ENCODE measurements around the gene TACR3.

DNA sequence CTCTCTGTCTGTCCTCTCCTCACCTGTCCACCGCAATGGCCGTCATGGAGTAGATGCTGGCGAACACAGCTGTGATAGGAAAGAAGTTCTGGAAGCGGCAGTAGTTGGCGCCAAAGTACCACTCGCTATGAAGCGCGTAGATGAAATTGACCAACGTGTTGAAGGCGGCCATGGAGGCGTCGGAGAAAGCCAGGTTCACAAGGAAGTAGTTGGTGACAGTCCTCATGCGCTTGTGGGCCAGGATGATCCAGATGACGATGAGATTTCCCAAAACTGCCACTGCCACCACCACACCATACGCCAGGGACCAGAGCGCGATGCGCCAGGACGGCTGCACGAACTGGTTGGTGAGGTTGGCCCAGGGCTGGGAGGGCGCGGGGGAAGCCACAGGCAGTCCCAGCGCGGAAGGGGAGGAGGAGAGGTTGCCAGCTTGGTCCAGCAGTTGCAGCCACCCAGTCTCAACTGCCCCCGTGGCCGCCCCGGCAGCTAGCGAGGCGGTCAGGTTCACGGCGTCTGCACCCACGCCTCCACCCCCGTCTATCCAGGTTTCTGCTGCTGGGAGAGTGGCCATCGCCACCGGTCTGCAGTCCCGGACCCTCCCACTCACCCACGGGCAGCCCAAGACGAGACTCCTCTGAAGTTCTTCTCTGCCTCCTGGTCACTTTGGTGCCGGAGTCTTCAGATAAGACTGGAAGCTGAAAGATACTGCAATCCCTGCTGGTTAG is 518 bp downstream of the TACR3 start:
- TF ChIP-seq, protein P1, sequence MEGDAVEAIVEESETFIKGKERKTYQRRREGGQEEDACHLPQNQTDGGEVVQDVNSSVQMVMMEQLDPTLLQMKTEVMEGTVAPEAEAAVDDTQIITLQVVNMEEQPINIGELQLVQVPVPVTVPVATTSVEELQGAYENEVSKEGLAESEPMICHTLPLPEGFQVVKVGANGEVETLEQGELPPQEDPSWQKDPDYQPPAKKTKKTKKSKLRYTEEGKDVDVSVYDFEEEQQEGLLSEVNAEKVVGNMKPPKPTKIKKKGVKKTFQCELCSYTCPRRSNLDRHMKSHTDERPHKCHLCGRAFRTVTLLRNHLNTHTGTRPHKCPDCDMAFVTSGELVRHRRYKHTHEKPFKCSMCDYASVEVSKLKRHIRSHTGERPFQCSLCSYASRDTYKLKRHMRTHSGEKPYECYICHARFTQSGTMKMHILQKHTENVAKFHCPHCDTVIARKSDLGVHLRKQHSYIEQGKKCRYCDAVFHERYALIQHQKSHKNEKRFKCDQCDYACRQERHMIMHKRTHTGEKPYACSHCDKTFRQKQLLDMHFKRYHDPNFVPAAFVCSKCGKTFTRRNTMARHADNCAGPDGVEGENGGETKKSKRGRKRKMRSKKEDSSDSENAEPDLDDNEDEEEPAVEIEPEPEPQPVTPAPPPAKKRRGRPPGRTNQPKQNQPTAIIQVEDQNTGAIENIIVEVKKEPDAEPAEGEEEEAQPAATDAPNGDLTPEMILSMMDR (conservative IDR thresholded peaks at IDR 0.05 in 1 of 2, IDR thresholded peaks at IDR 0.05 in 1 of 2; ENCODE audit: extremely low read depth in 1 of 2, insufficient read depth in 1 of 2, low read depth in 1 of 2, low read length in 2 of 2), result peak in 1 of 2 donors; percentile 6
- TF ChIP-seq EZH2 (IDR thresholded peaks at IDR 0.05; ENCODE audit: borderline replicate concordance, low read length), result no peak
